HCT116 (cell line): ENCODE data around the gene DCLRE1A. TPM values are rescaled to one million over a fixed set of nuclear protein-coding genes. Genes with fewer than 3 reads are reported as not detected.

Experiments used
- ATAC-seq: fragments of 200-7000 bp; cut with Tn5 transposase; 2 replicates; pipeline ENCODE4 v1.9.1; 2020; ENCODE audit warnings: mild to moderate bottlenecking, moderate library complexity
- BruUV-seq: library from RNA; stranded (reverse); fragments of 400-500 nt; replicated peaks from 2 replicates; lab custom pipeline; 2021; lab: Mats Ljungman, UMichigan
- CTCF ChIA-PET: fragments of 300-600 bp; sonication (Branson Sonifier 250); formaldehyde crosslinking; loops from one replicate; lab custom pipeline; 2021; ENCODE audit warnings: antibody characterized with exemption; lab: Charles Lee
- POLR2A ChIA-PET: fragments of 300-600, 350-600 bp; sonication (Branson Sonifier 250); formaldehyde crosslinking; loops from one replicate; lab custom pipeline; 2021; ENCODE audit warnings: antibody characterized with exemption; lab: Charles Lee
- RAD21 ChIA-PET, 2 experiments: fragments of 300-600 bp; sonication (Branson Sonifier 250); formaldehyde crosslinking; loops; one replicate each; lab custom pipeline; 2023; ENCODE audit warnings: low total read pairs in 2 of 2; ENCODE audit not compliant: uncharacterized antibody in 2 of 2, unreplicated experiment in 2 of 2, low non-redundant PET in 1 of 2; lab: Charles Lee
- DNase-seq: peaks from one replicate; pipeline ENCODE4 v3.0.0-alpha.2; 2010; ENCODE audit warnings: low read depth, low spot score
- H2AFZ ChIP-seq: fragments of 200-600 bp; shearing (Covaris generic), sonication (generic); 2 replicates; pipeline ENCODE4 v1.6.1; 2017; ENCODE audit warnings: low read depth, mixed run types, mixed read lengths, antibody characterized with exemption, low read length; ENCODE audit not compliant: poor library complexity, severe bottlenecking
- H3K27ac ChIP-seq: 2 replicates; pipeline ENCODE4 v1.5.1; 2012; ENCODE audit warnings: low read depth, low read length
- H3K27me3 ChIP-seq: fragments of 200-600 bp; sonication (generic); 2 replicates; pipeline ENCODE4 v1.6.1; 2016; ENCODE audit warnings: mixed run types, low read length, mixed read lengths; ENCODE audit not compliant: insufficient read depth
- H3K36me3 ChIP-seq, 2 experiments: fragments of 200-500 bp in 1 of 2; fragments of 200-600 bp in 1 of 2; sonication (Bioruptor generic) in 1 of 2; sonication (generic) in 1 of 2; 2 replicates each; pipeline versions ENCODE4 v1.5.1 to v1.6.1; 2014 to 2016; ENCODE audit warnings: low read length in 2 of 2, inconsistent platforms in 1 of 2, mixed read lengths in 1 of 2, mixed run types in 1 of 2; ENCODE audit not compliant: insufficient read depth in 2 of 2, control insufficient read depth in 1 of 2
- H3K4me1 ChIP-seq, 2 experiments: fragments of 200-600 bp in 1 of 2; sonication (generic) in 1 of 2; 2 replicates each; pipeline versions ENCODE4 v1.5.1 to v1.6.1; 2012 to 2017; ENCODE audit warnings: low read length in 2 of 2, inconsistent platforms in 1 of 2, mild to moderate bottlenecking in 1 of 2, mixed read lengths in 1 of 2, mixed run types in 1 of 2, moderate library complexity in 1 of 2; ENCODE audit not compliant: insufficient read depth in 2 of 2, control insufficient read depth in 1 of 2
- H3K4me2 ChIP-seq: fragments of 200-600 bp; sonication (generic); 2 replicates; pipeline ENCODE4 v1.6.1; 2017; ENCODE audit warnings: mixed run types, low read length, mixed read lengths
- H3K4me3 ChIP-seq, 2 experiments: fragments of 200-600 bp in 1 of 2; sonication (generic) in 1 of 2; replicated peaks in 1 of 2; 2 replicates each; pipeline ENCODE4 v1.5.1; 2011 to 2016; ENCODE audit warnings: low read length in 2 of 2, control low read depth in 1 of 2, low read depth in 1 of 2, mild to moderate bottlenecking in 1 of 2, mixed read lengths in 1 of 2, mixed run types in 1 of 2
- H3K79me2 ChIP-seq: fragments of 200-600 bp; sonication (generic); 2 replicates; pipeline ENCODE4 v1.6.1; 2017; ENCODE audit warnings: mild to moderate bottlenecking, mixed run types, low read length, moderate library complexity, mixed read lengths; ENCODE audit not compliant: insufficient read depth
- H3K9ac ChIP-seq: fragments of 200-600 bp; sonication (generic); 2 replicates; pipeline ENCODE4 v1.6.1; 2016; ENCODE audit warnings: low read length, mixed read lengths
- H3K9me2 ChIP-seq: fragments of 200-600 bp; sonication (generic), shearing (Covaris generic); 2 replicates; pipeline ENCODE4 v1.6.1; 2017; ENCODE audit warnings: mixed run types, mild to moderate bottlenecking, moderate library complexity; ENCODE audit not compliant: insufficient read depth
- H3K9me3 ChIP-seq, 2 experiments: fragments of 200-500 bp in 1 of 2; fragments of 200-600 bp in 1 of 2; sonication (Bioruptor generic) in 1 of 2; sonication (generic) in 1 of 2; 2 replicates each; pipeline ENCODE4 v1.6.1; 2014 to 2017; ENCODE audit warnings: low read length in 2 of 2, mixed read lengths in 2 of 2, inconsistent platforms in 1 of 2, low read depth in 1 of 2, mild to moderate bottlenecking in 1 of 2, mixed run types in 1 of 2, moderate library complexity in 1 of 2; ENCODE audit not compliant: control insufficient read depth in 1 of 2, insufficient read depth in 1 of 2
- H4K20me1 ChIP-seq: fragments of 200-600 bp; sonication (generic), shearing (Covaris generic); 2 replicates; pipeline ENCODE4 v1.6.1; 2017; ENCODE audit warnings: mixed run types, mild to moderate bottlenecking, moderate library complexity; ENCODE audit not compliant: insufficient read depth
- ATF3 ChIP-seq: IDR thresholded peaks from 2 replicates; pipeline ENCODE4 v1.6.1; 2012
- CEBPB ChIP-seq: IDR thresholded peaks from 2 replicates; pipeline ENCODE4 v1.6.1; 2012; ENCODE audit warnings: low read depth
- FOSL1 ChIP-seq: IDR thresholded peaks from 2 replicates; pipeline ENCODE4 v1.6.1; 2012; ENCODE audit warnings: low read depth
- RAD21 ChIP-seq: IDR thresholded peaks from 2 replicates; pipeline ENCODE4 v1.6.1; 2012; ENCODE audit warnings: low read depth, mild to moderate bottlenecking
- ZBTB33 ChIP-seq: IDR thresholded peaks from 2 replicates; pipeline ENCODE4 v1.6.1; 2011; ENCODE audit warnings: mild to moderate bottlenecking, low read length, moderate library complexity; ENCODE audit not compliant: insufficient replicate concordance; ENCODE audit errors: extremely low read depth
- intact Hi-C: fragments of 100-400 bp; cut with micrococcal nuclease; formaldehyde crosslinking; loops from 2 replicates; pipeline ENCODE4 v1.10.0; 2022
- total RNA-seq: library from RNA; stranded (reverse); gene quantifications from one replicate; pipeline ENCODE4 v1.2.1, GENCODE V29; 2021; ENCODE audit not compliant: unreplicated experiment

DCLRE1A gene
- total RNA-seq, 1 experiment from 2014 or later, result 13.9 TPM

- RAD21 ChIA-PET, result no interaction called here
Observed at GRCh38 chr10:113890769-113891168, 36.9 kb upstream of the DCLRE1A start.

DNA sequence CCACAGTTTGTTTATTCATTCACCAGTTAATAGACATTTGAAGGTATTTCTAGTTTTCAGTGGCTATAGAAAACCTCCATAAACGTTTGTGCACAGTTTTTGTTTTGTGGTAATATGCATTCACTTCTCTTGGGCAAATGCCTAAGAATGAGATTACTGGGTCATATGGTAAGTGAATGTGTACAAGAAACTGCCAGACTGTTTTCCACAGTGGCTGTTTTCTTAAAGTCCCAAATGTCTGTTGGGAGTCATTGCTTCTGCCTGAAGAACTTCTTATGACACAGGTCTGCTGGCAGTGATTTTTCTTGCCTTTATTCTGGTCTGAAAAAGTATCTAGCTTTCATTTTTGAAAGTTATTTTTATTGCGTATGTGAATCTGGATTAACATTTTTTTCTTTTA is 36.0 kb upstream of the DCLRE1A start:
- POLR2A ChIA-PET, result no interaction called here
- no peak for TF ChIP-seq FOSL1
- no peak for TF ChIP-seq CEBPB
- no peak for TF ChIP-seq RAD21
- Histone ChIP-seq H3K27me3 (no peaks in the 10 kb centered on the region), H3K4me1 (no peaks in the 10 kb centered on the region), H3K9me2 (no peaks in the 10 kb centered on the region), H3K79me2 (no peaks in the 10 kb centered on the region; the same call in 1 of the 2 replicates), H4K20me1 (peaks cover 3% of the 10 kb centered on the region; the same call in 1 of the 2 replicates), H3K27ac (no peak overlapping the region), H3K4me2 (no peak overlapping the region), H3K9me3 (no peaks in the 10 kb centered on the region), H3K36me3 (peaks cover 7 to 9% of the 10 kb centered on the region in 2 experiments; a peak in 2 of 4 replicates), H3K4me3 (no peak overlapping the region), H2AFZ (no peak overlapping the region), H3K9ac (no peak overlapping the region)
- CTCF ChIA-PET, result no interaction called here
- intact Hi-C loops, result no loop called here
- RAD21 ChIA-PET, result no interaction called here
- no TSS peak for BruUV-seq
- no peak for DNase-seq
- no peak for ATAC-seq

More at GRCh38 chr10:113890769-113891168, 36.9 kb upstream of the DCLRE1A start:
- TF ChIP-seq ATF3, result no peak
- TF ChIP-seq ZBTB33, result no peak
- Histone ChIP-seq H3K4me3 (no peak overlapping the region), H4K20me1 (peaks cover 3% of the 10 kb centered on the region; the same call in 1 of the 2 replicates), H3K4me2 (no peak overlapping the region), H3K9ac (no peak overlapping the region), H3K79me2 (no peaks in the 10 kb centered on the region; the same call in 1 of the 2 replicates), H3K9me2 (no peaks in the 10 kb centered on the region), H3K4me1 (0 out of 4 replicates have a peak, but pooled peaks cover 0 to 2% of the 10 kb centered on the region in 2 experiments), H2AFZ (no peak overlapping the region), H3K27me3 (no peaks in the 10 kb centered on the region), H3K9me3 (no peaks in the 10 kb centered on the region), H3K36me3 (peaks cover 7 to 9% of the 10 kb centered on the region in 2 experiments; a peak in 2 of 4 replicates), H3K27ac (no peak overlapping the region)
- ChIA-PET POLR2A (no interaction called here), CTCF (no interaction called here)
- ATAC-seq, result no peak
- DNase-seq, result no peak
- no TSS peak for BruUV-seq
- intact Hi-C loops, result no loop called here
